Uterus (tissue), 4 donors: ENCODE data around the gene NSD1. TPM values are rescaled to one million over a fixed set of nuclear protein-coding genes. Genes with fewer than 3 reads are reported as not detected.

ENCODE experiments used
- DNase-seq, 2 donors: peaks; one replicate each; pipeline ENCODE4 v3.0.0-alpha.2; 2019 to 2020
- H3K27ac ChIP-seq, 2 donors: fragments of 200-600 bp; sonication (generic); 1 replicate in 1 of 2; 2 replicates in 1 of 2; pipeline ENCODE4 v1.5.1; 2016 to 2018
- H3K27me3 ChIP-seq, 2 donors: fragments of 200-600 bp; sonication (generic); one replicate each; pipeline ENCODE4 v1.5.1; 2018 to 2019; ENCODE audit warnings: control low read depth in 1 of 2
- H3K36me3 ChIP-seq, 2 donors: fragments of 200-600 bp; sonication (generic); one replicate each; pipeline ENCODE4 v1.5.1; 2019; ENCODE audit warnings: control low read depth in 1 of 2
- H3K4me1 ChIP-seq, 2 donors: fragments of 200-600 bp; sonication (generic); one replicate each; pipeline ENCODE4 v1.5.1; 2018 to 2019; ENCODE audit warnings: control low read depth in 1 of 2
- H3K4me3 ChIP-seq, 2 donors: fragments of 200-600 bp; sonication (generic); 1 replicate in 1 of 2; 2 replicates in 1 of 2; pipeline ENCODE4 v1.5.1; 2018 to 2019; ENCODE audit warnings: mild to moderate bottlenecking in 1 of 2
- H3K9me3 ChIP-seq, 2 donors: fragments of 200-600 bp; sonication (generic); one replicate each; pipeline ENCODE4 v1.5.1; 2019; ENCODE audit warnings: control low read depth in 1 of 2
- CTCF ChIP-seq, 4 experiments: fragments of 200-600 bp in 2 of 4; fragments of 450-650 bp in 2 of 4; sonication (generic) in 2 of 4; IDR thresholded peaks; one replicate each; pipeline ENCODE4 v1.5.1; 2016 to 2019; ENCODE audit warnings: antibody characterized with exemption in 4 of 4, mild to moderate bottlenecking in 2 of 4, moderate library complexity in 1 of 4
- POLR2A ChIP-seq, 2 donors: fragments of 450-650 bp; IDR thresholded peaks; one replicate each; pipeline ENCODE4 v1.6.1; 2016; ENCODE audit warnings: antibody characterized with exemption in 2 of 2, mild to moderate bottlenecking in 1 of 2, moderate library complexity in 1 of 2
- intact Hi-C: fragments of 100-400 bp; cut with DNase I; formaldehyde crosslinking; loops from one replicate; pipeline ENCODE4 v1.15.1; 2023; ENCODE audit warnings: low total_unique reads
- total RNA-seq, 4 donors: library from RNA; depleted of rRNA in 3 of 4; stranded (reverse); fragments of >200 nt in 3 of 4; gene quantifications; one replicate each; pipeline versions ENCODE4 v1.1.0 to v1.2.4, GENCODE V29; 2014 to 2023
- donor health status: DM: yes; HTN: yes; CAD: no.

Gene NSD1
- total RNA-seq, 4 donors from 2014 or later = 24.1 to 132 (median 64.6) TPM

- TF ChIP-seq CTCF (IDR thresholded peaks at IDR 0.05) (no peak), POLR2A (IDR thresholded peaks at IDR 0.05) (no peak)
- no peak overlapping the region for H3K27ac ChIP-seq
- H3K4me1 ChIP-seq = no peaks in the 10 kb centered on the region
- H3K4me3 ChIP-seq = no peak overlapping the region
- H3K9me3 ChIP-seq = no peaks in the 10 kb centered on the region
- intact Hi-C loops = no loop called here
- no peaks in the 10 kb centered on the region for H3K27me3 ChIP-seq
- no peaks in the 10 kb centered on the region for H3K36me3 ChIP-seq
- no peak for DNase-seq
Observed at GRCh38 chr5:177295924-177296323, 162.4 kb downstream of the NSD1 start.

- no peaks in the 10 kb centered on the region for H3K36me3 ChIP-seq
- H3K4me3 ChIP-seq = no peak overlapping the region
- TF ChIP-seq POLR2A (IDR thresholded peaks at IDR 0.05) (no peak), CTCF (IDR thresholded peaks at IDR 0.05) (no peak)
- H3K27me3 ChIP-seq = no peaks in the 10 kb centered on the region
- no peaks in the 10 kb centered on the region for H3K9me3 ChIP-seq
- no peak for DNase-seq
- intact Hi-C loops = no loop called here
- H3K4me1 ChIP-seq = peaks cover 0 to 1% of the 10 kb centered on the region in 2 donors
- H3K27ac ChIP-seq = no peak overlapping the region
Observed at GRCh38 chr5:177296581-177296980, 163.0 kb downstream of the NSD1 start.

GRCh38 chr5:177297922-177298321 is 164.3 kb downstream of the NSD1 start:
- no peak for DNase-seq
- peaks cover 0 to 12% of the 10 kb centered on the region in 2 donors for H3K4me1 ChIP-seq
- H3K9me3 ChIP-seq = no peaks in the 10 kb centered on the region
- intact Hi-C loops = no loop called here
- H3K4me3 ChIP-seq = no peak overlapping the region
- no peak overlapping the region for H3K27ac ChIP-seq
- H3K27me3 ChIP-seq = no peaks in the 10 kb centered on the region
- no peak for TF ChIP-seq POLR2A (IDR thresholded peaks at IDR 0.05)
- TF ChIP-seq CTCF (IDR thresholded peaks at IDR 0.05) = no peak
- no peaks in the 10 kb centered on the region for H3K36me3 ChIP-seq

- intact Hi-C loops = loop anchor here (10.0 kb wide), 1 partner anchor 185 kb away; no protein-coding TSS in a partner anchor
- no peak for DNase-seq
- Histone ChIP-seq H3K4me1 (peaks cover 0 to 12% of the 10 kb centered on the region in 2 donors), H3K4me3 (no peak overlapping the region), H3K36me3 (no peaks in the 10 kb centered on the region), H3K27me3 (no peaks in the 10 kb centered on the region), H3K27ac (peak overlapping the region; percentile 59 to 73), H3K9me3 (no peaks in the 10 kb centered on the region)
- no peak for TF ChIP-seq POLR2A (IDR thresholded peaks at IDR 0.05)
- no peak for TF ChIP-seq CTCF (IDR thresholded peaks at IDR 0.05)
Observed at GRCh38 chr5:177299697-177300096, 166.1 kb downstream of the NSD1 start.

- Histone ChIP-seq H3K4me1 (peaks cover 0 to 12% of the 10 kb centered on the region in 2 donors), H3K4me3 (no peak overlapping the region), H3K9me3 (no peaks in the 10 kb centered on the region), H3K27ac (peak overlapping the region; percentile 59 to 73), H3K36me3 (no peaks in the 10 kb centered on the region), H3K27me3 (no peaks in the 10 kb centered on the region)
- intact Hi-C loops = loop anchor here (10.0 kb wide), 1 partner anchor 186 kb away; no protein-coding TSS in a partner anchor
- TF ChIP-seq CTCF (IDR thresholded peaks at IDR 0.05) = peak in 1 of 4 experiments; percentile 11
- TF ChIP-seq POLR2A (IDR thresholded peaks at IDR 0.05) = no peak
- peak; percentile 41 to 60 for DNase-seq
Observed at GRCh38 chr5:177300236-177300880, 166.8 kb downstream of the NSD1 start.
